ENCODE measurements around the gene PCDH9. TPM values are rescaled to one million over a fixed set of nuclear protein-coding genes. Genes with fewer than 3 reads are reported as not detected.

PCDH9 gene
- total and polyA plus RNA-seq, 3 donors from 2014 or later, result 2.3 to 4.6 (median 3.5) TPM

DNA sequence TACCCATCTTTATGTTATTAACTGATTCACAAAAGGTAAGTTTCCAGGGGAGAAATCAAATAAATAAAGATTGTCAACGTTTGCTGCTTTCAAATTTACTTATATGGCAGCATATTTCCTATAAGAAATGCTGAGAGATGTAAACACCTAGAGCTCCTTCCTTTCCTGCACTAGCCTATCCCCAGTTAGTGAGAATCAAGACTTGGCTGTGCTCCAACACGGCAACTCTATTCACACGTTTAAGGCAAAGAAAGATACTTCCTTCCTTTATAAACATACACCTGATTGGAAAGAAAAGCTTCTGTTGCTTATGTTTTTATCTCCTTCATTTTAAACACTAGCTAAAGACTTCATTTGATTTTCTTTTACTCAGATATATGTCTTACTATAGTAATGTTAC lies 107.0 kb downstream of the PCDH9 start:
- no peaks in the 10 kb centered on the region for H3K36me3 ChIP-seq (ENCODE audit: low read depth, missing control alignments)
- no peak for DNase-seq
- intact Hi-C loops (cut with DNase I; ENCODE audit: low total_unique reads), result no loop called here
- TF ChIP-seq, protein P1, sequence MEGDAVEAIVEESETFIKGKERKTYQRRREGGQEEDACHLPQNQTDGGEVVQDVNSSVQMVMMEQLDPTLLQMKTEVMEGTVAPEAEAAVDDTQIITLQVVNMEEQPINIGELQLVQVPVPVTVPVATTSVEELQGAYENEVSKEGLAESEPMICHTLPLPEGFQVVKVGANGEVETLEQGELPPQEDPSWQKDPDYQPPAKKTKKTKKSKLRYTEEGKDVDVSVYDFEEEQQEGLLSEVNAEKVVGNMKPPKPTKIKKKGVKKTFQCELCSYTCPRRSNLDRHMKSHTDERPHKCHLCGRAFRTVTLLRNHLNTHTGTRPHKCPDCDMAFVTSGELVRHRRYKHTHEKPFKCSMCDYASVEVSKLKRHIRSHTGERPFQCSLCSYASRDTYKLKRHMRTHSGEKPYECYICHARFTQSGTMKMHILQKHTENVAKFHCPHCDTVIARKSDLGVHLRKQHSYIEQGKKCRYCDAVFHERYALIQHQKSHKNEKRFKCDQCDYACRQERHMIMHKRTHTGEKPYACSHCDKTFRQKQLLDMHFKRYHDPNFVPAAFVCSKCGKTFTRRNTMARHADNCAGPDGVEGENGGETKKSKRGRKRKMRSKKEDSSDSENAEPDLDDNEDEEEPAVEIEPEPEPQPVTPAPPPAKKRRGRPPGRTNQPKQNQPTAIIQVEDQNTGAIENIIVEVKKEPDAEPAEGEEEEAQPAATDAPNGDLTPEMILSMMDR (IDR thresholded peaks at IDR 0.05), result no peak
- no peak for TF ChIP-seq POLR2A (IDR thresholded peaks at IDR 0.05)
- H3K4me3 ChIP-seq, result no peak overlapping the region
- no peaks in the 10 kb centered on the region for H3K4me1 ChIP-seq
- H3K9me3 ChIP-seq, result no peaks in the 10 kb centered on the region
- H3K27ac ChIP-seq, result no peak overlapping the region
- no peaks in the 10 kb centered on the region for H3K27me3 ChIP-seq
- 27 to 37% methylated on average over 3 of the region's 3 CpGs for WGBS, 2 donors

DNA sequence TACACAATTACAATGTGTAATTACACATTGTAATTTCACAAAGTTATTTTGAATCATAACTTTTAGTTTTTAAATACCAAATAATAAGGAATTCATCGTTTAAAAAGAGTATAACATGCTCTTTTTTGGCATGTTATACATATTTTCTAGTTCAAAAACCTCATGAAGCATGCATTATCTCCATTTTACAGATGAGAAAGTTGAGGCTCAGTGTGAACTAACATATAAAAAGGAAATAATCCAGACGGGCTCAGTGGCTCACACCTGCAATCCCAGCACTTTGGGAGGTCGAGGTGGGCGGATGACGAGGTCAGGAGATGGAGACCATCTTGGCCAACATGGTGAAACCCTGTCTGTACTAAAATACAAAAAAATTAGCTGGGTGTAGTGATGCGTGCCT lies 107.9 kb downstream of the PCDH9 start:
- no peak for TF ChIP-seq POLR2A (IDR thresholded peaks at IDR 0.05)
- TF ChIP-seq, protein P1 (IDR thresholded peaks at IDR 0.05), result no peak
- Histone ChIP-seq H3K4me3 (no peak overlapping the region), H3K9me3 (no peaks in the 10 kb centered on the region), H3K27ac (no peak overlapping the region), H3K36me3 (ENCODE audit: low read depth, missing control alignments) (no peaks in the 10 kb centered on the region), H3K27me3 (no peaks in the 10 kb centered on the region), H3K4me1 (no peaks in the 10 kb centered on the region)
- DNase-seq, result no peak
- intact Hi-C loops (cut with DNase I; ENCODE audit: low total_unique reads), result no loop called here
- 65 to 76% methylated on average over 6 of the region's 6 CpGs for WGBS, 2 donors

DNA sequence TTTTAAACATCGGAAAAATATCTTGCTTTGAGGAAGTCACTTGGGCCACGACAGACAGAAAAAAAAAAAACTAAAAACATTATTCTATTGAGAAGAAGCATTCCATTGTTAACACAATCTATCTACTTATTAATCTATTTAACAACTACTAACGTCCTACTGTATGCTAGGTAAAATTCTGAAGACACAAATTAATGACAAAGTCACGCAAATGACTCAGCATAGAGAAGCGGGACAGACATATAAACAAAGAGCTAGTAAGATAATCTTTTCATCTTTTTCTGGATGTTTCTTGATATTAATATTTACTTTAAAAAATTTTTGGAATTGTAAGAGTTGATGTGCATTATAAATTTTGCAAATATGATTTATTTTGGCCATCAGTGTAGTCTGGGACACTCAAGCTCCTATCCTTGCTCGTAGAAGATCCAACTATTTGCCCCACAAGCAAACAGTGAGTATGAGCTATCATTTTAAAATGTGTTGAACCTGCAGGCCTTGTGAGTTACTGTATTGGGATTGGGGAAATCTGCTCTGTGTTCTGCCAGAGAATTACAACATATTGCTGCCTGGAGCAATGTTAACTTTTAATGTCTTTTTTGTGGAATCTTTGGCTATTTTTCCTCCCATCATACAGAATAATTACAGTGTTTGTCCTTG lies 109.1 kb downstream of the PCDH9 start:
- TF ChIP-seq, protein P1 (IDR thresholded peaks at IDR 0.05), result no peak
- TF ChIP-seq POLR2A (IDR thresholded peaks at IDR 0.05), result no peak
- H3K36me3 ChIP-seq (ENCODE audit: low read depth, missing control alignments), result no peaks in the 10 kb centered on the region
- no peaks in the 10 kb centered on the region for H3K9me3 ChIP-seq
- no peak for DNase-seq
- no peaks in the 10 kb centered on the region for H3K27me3 ChIP-seq
- 81 to 85% methylated on average over 6 of the region's 6 CpGs for WGBS, 2 donors
- H3K4me3 ChIP-seq, result no peak overlapping the region
- intact Hi-C loops (cut with DNase I; ENCODE audit: low total_unique reads), result no loop called here
- no peak overlapping the region for H3K27ac ChIP-seq
- H3K4me1 ChIP-seq, result no peaks in the 10 kb centered on the region

DNA sequence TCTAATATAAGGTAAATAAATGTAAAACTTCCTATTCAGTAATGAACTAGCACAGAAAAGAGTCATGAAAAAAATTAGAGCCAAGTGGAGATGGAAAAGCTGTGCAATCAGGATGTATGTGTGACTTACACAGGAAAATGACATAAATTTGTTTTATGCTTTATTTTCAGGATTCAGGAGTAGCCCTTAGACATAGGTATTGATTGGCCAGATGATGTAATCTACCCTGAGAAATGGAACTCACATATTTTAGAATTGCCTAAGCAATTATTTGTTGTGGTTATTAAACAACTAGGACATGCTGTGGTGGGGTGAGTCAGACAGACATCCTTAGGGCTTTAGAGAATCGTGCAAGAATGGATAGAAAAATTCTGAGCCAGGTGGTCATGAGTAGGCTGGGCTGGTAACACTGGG lies 110.6 kb downstream of the PCDH9 start:
- 63 to 73% methylated on average over 1 of the region's 1 CpG for WGBS, 2 donors
- no peak overlapping the region for H3K27ac ChIP-seq

More for the DNA sequence above, 110.6 kb downstream of the PCDH9 start:
- Histone ChIP-seq H3K36me3 (ENCODE audit: low read depth, missing control alignments) (no peaks in the 10 kb centered on the region), H3K4me3 (no peak overlapping the region), H3K9me3 (no peaks in the 10 kb centered on the region), H3K4me1 (no peaks in the 10 kb centered on the region), H3K27me3 (no peaks in the 10 kb centered on the region)
- DNase-seq, result no peak
- intact Hi-C loops (cut with DNase I; ENCODE audit: low total_unique reads), result no loop called here
- TF ChIP-seq, protein P1 (IDR thresholded peaks at IDR 0.05), result no peak
- TF ChIP-seq POLR2A (IDR thresholded peaks at IDR 0.05), result no peak
